GM12874 (cell line): ENCODE measurements around the gene PPP1R7.

ENCODE experiments used
- CTCF ChIP-seq: IDR thresholded peaks from 2 replicates; pipeline ENCODE4 v1.5.1; 2011; ENCODE audit warnings: low read depth, mild to moderate bottlenecking, control low read depth, low read length, moderate library complexity; ENCODE audit not compliant: insufficient read depth

The PPP1R7 gene

DNA sequence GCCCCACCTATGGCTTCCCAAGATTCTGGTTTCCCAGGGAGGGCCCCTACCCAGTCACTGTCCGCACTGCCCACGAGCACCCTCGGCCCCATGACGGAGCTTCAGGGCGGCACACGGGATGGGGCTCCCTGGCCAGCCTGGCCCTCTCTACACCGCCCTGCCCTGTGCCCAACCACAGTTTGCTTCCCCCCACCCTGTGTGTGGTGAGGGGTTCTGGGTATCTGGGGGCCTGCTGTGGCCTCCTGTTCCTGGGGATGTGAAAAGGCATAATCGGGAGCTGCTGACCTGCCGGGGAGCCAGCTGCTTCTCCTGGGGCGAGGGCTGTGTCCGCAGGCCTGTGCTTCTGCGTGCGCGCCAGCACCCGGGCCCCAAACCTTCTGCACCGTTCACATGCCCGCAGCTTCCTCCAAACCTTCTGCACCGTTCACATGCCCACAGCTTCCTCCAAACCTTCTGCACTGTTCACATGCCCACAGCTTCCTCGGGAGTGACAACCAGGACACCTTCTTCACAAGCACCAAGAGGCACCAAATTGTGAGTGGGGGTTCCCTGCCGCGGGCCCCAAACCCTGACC is 50.6 kb downstream of the PPP1R7 start:
- no peak for TF ChIP-seq CTCF

DNA sequence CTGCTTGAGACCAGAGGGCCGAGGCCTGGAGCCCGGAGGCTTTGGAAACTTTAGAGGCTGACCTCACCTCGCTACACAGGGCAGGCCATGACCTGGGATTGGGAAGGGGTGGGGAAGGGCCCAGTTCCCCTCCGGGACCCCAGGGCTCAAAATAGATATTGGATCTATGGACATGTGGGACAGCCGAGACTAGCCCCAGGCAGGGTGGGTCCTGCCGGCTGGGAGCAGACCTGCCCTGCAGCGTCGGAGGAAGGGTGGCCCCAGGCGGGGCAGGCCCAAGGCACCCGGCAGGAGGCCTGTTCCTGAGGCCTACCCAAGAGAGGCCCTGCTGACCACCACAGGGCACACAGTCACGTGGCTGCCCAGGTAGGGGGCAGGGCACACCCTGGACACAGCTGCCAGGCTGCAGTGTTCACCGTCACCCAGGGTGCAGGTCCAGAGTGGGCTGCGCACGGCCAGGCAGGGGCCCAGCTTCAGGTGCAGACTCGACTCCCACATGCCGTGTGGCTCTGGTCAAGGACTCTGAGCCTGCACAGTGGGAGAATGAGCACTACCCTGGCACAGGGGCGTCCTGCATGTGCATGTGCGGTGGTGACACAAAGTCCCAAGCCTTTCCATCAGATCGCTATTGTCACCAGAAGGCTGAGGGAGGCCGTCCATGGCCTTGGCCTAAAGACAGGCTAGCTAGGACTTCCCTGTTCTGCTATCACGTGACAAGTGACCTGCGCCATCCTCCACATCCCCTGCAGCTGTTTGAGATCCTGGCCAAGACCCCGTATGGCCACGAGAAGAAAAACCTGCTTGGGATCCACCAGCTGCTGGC is 51.4 kb downstream of the PPP1R7 start:
- TF ChIP-seq CTCF: no peak

- no peak for TF ChIP-seq CTCF
Measured at GRCh38 chr2:241202268-241202585, 52.0 kb downstream of the PPP1R7 start.

GRCh38 chr2:241202681-241203080 is 52.4 kb downstream of the PPP1R7 start:
- TF ChIP-seq CTCF: no peak

DNA sequence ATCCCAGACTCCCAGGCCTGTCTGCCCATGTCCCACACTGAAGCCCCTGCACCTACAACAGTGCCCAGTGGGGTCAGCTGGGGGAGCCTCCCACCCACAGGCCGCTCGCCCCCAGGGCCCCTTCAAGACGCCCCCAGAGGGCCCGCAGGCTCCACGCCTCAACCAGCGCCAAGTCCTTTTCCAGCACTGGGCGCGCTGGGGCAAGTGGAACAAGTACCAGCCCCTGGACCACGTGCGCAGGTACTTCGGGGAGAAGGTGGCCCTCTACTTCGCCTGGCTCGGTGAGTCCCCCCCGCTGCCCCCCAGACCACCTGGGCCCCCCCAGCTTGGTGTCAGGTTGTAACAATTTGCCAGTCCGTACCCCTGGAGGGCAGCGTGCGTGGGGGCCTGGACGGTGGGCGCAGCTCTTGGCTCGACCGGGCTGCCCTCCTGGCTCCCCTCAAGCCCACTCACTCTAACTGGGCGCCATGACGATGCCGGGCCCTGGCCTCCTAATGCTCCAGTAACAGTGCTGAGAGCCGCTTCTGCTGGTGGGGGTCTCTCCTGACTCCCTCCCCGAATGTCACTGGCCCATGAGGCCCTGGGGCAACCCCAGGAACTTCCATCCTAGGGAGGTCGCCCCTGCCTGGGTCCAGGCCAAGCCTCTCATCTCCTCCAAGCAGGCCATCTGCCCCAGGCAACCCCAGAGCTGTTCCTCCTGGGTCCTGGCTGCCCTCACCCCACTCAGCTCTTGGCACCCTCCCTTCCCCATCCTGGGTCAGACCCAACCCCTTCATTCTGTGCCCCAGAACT is 53.1 kb downstream of the PPP1R7 start:
- no peak for TF ChIP-seq CTCF

DNA sequence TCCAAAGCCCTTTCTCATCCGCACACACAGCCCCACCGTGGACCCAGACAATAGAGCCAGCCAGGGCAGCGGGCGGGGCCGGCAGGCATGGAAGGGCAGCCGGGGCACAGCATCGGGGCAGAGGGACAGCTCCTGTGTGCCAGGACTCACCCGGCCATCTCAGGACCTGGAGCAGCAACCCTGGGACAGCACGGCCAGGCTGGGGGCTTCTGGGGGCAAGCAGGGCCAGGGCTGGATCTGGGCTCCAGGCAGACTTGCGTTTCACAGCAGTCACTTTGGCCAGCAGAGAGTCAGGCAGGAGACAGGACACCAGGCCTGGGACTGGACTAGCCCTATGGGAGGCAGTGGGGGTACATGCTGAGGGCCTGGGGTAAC is 53.7 kb downstream of the PPP1R7 start:
- TF ChIP-seq CTCF: no peak

- no peak for TF ChIP-seq CTCF
Measured at GRCh38 chr2:241204490-241204889, 54.2 kb downstream of the PPP1R7 start.
